DND-41 (cell line): ENCODE data around the gene KRT83.

Experiments used
- CTCF ChIP-seq: IDR thresholded peaks from 2 replicates; pipeline ENCODE4 v1.5.1; 2012; ENCODE audit warnings: borderline replicate concordance, low read length, moderate library complexity, mild to moderate bottlenecking; ENCODE audit not compliant: poor library complexity, severe bottlenecking; ENCODE audit errors: extremely low read depth
- EZH2 ChIP-seq: IDR thresholded peaks from 3 replicates; pipeline ENCODE4 v1.6.1; 2012; ENCODE audit warnings: borderline replicate concordance, low read depth, mild to moderate bottlenecking, moderate library complexity, low read length, inconsistent platforms; ENCODE audit not compliant: severe bottlenecking

- TF ChIP-seq CTCF (no peak), EZH2 (no peak)
Measured at GRCh38 chr12:52369211-52369610, 48.0 kb upstream of the KRT83 start.
